GM19099 (cell line): ENCODE data around the gene KRT6B.

Experiments used
- POLR2A ChIP-seq: IDR thresholded peaks from 3 replicates; pipeline ENCODE4 v1.6.1; 2011; ENCODE audit warnings: low read depth; ENCODE audit not compliant: insufficient read length; ENCODE audit errors: extremely low read depth

KRT6B gene

DNA sequence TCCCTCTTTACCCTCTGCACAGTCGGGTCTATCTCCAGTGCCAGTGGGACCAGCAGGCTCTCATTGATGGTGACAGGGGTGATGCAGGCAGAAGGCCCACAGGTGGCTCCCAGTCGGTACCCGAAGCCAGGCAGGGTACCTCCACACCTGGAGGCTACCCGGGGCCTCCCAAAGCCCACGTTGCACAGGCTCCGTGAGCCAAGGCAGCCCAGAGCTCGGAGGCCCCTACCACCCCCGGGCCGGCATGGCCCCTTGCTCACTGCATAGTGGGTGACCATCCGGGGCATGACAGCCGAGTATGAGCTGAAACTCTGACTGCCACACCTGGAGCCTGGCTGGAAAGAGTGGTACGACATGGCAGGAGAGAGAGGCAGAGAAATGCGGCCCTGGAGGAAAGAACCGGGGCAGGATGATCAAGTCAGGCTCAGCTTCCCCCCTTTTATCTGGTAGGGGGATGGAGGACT is 46.0 kb downstream of the KRT6B start, which contains the start of gene KRT82:
Gene KRT82, minus strand, starts transcription at position 414 of the 464 bp plus-strand sequence. Its CDS starts 58 bp downstream, at position 356.
- TF ChIP-seq POLR2A, result no peak

DNA sequence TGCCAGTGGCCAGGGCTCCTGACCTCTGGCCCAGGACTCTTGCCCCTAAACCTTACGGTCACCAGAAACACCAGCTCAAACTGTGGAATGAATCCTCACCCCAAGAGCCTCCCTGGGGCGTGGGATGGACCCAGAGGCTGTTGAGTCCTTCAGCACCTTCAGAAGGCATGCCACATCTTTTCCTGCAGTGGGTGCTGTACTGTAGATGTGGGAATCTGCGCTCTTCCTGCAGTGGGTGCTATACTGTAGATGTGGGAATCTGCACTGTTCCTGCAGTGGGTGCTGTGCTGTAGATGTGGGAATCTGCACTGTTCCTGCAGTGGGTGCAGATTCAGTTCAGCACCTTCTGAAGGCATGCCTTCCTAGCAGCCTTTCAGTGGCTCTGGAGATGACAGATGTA is 47.0 kb downstream of the KRT6B start:
- no peak for TF ChIP-seq POLR2A

DNA sequence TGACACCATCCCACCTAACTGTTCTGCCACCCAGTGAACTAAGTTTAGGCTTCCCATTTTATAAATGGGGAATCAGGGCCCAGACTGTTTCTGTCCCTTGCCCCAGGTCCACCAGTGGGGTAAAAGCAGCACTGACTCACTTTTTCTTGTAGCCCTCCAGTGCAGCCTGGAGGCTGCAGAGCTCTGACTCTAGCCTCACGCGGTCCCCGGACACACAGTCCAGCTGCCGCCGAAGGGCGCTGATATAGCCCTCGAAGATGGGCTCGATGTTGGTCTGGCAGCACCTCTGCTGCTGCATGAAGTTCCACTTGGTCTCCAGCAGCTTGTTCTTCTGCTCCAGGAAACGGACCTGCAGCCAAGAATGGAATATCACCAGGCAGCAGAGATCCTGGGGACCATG is 48.4 kb downstream of the KRT6B start:
- TF ChIP-seq POLR2A, result no peak

DNA sequence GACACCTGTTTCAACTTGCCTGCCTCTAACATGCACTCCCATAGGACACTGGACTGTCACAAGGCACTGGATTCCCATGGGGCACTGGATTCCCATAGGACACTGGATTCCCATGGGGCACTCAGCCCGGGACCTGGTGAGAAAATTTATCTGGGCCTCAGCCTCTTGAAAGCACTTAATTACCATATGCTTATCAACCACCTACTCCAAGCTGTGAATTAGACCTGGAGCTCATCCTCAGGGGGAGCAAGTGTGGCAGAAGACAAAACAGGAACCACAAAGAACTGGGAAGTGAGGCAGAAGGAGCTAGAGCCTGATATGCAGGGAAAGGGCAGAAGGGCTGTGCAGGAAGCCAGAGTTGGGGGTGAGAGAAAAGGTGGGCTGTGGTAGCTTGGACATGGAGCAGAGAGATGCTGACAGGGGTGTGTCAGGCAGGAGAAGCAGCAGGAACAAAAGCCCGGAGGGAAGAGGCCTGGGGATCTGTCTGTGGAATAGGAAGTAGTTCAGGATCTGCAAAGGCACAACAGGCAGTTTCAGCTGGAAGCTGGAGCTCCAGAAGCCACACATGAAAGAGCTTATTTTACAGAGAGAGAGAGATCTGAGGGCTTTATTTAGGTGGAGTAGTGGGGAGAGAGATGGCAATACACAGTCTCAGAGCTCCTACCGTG is 48.9 kb downstream of the KRT6B start:
- no peak for TF ChIP-seq POLR2A

- TF ChIP-seq POLR2A, result no peak
Measured at GRCh38 chr12:52402377-52402776, 49.6 kb downstream of the KRT6B start.

DNA sequence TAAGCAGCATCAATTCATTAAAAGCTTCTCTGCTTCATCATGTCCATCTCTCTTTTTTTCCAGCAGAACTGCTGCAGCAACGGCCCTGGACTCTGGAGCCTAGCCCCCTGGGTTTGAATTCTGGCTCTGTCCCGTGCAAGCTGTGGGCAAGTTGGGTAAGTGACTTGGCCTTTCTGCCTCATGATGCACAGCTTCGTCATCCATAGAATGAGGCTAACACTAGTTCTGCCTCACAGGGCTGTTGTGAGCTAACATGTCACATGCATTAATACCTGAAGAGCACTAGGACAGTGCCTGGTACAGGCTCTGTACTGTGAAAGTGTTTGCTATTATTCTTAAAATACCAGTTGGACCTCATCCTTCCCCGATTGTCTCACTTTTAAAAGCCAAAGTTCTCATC is 50.0 kb downstream of the KRT6B start:
- no peak for TF ChIP-seq POLR2A

DNA sequence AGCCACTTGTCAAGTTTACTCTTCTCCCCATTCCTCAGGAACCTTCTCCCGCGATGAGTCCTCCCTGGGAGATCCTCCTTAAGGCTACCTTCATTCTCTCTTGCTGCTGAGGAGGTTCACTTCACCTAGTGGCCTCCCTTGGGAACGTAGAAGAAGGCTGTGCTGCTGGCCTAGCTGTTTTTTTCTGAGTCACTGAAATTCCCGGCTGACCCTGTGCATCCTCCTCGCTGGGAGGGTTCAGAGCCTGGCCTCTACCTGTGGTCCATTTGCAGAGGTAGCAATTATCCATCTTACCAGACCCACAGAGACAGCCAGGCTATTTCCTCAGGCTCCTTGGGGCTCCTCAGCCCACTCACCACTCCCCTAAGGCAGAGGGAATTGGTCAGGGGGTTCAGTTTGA is 50.4 kb downstream of the KRT6B start:
- TF ChIP-seq POLR2A, result no peak

DNA sequence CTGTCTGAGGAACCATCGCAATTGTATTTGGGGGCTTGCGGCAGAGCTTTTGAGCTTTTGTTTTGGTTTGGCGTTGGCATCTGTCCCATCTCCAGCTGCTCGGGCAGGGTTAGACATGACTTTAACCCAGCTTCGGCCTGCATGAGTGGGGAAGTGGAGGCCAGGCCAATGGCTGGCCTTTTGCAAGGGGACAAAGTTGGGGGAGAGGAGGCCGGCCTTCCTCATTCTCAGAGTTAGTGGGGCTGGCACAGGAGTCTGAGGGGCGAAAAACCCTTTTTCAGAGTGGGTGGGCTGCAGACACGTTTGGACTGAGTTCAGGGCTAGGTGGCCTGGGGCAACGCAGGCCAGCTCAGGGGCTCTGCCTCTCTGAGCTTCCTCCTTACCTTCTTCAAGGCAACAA is 51.0 kb downstream of the KRT6B start:
- no peak for TF ChIP-seq POLR2A

DNA sequence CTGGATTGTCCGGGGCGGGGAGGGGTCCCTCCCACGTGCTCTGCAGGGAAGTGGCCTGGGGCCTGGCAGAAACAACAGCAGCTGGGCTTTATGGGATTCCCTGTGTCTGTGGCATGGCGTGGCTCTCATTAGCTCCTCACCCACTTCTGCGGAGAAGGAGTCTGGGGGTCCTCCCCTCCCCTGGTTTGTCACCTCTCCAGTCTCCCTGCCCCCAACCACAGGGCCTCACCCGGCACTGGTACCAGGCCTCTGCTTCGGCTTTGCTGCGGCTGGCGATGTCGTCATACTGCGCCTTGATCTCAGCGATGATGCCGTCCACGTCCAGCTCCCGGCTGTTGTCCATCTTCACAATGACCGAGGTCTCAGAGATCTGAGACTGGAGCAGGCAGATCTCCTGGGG is 52.2 kb downstream of the KRT6B start:
- no peak for TF ChIP-seq POLR2A

DNA sequence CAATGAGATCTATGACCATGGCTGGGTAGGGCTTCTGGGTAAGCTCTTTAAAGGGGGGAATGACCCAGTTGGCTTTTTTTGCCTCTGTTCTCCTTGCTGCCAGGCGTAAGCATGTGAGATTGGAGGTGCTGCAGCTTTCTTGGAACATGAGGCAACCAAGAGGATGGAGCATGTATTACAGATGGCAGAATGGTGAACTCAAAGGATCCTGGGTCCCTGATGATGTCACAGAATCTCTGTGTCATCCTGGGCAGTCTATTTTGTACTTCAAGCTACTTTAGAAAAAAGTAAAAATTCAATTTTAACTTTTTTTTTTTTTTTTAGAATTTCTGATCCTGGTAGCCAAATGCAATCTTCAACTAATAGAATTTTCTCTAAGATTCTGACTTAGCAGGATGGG is 53.8 kb downstream of the KRT6B start:
- TF ChIP-seq POLR2A, result no peak

DNA sequence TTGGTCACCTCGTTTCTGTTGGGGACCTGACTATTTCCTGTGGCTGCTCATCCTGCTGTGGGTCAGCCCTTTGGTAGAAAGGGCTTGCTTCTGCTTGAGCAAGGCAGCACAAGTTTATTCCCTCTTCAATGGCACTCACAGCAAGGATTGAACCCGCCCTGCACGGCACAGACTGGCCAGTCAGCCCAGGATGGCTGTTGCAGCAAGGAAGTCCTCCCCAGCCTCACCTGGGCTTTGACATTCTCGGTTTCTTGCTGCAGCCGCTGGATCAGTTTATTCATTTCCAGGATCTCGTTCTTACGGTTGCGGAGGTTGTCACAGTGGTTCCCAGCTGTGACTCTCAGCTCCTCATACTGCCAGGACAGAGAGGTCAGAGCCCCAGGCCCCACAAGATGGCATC is 55.3 kb downstream of the KRT6B start:
- TF ChIP-seq POLR2A, result no peak
